ENCODE results near the gene TCF4.

The TCF4 gene

DNA sequence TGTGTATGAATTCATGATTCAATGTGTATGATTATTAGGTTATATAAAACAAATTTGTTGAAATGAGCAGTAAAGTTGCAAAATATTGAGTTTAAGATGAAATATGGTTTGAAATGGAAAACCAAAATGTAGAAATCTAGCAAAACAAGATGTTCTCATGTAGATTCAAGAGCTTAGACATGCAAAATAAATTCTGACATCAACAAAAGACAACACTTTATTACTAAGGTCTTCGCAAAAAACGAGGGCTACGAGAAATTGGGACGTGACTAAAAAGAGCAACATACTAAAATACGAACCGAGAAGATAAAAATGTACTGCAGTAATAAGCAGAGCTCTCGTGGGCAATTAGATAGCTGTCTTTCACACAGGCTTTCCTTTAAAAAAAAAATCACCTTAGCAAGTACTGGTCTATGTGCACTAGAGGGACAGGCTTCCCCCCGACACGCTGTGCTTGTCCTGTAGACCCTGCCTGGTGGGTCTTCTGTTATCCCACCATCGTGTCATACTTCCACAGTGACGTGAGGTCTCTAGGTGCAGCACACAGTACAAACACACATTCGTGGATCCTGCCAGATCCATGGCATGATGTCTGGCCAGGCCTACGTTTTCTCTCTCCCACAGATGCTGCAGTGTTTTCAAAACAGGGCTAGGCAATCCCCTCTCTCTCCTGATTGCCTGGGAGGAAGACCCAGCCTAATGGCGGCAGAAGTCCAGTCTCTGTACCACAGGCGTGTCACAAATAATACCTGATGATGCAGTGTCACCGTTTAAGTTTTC lies 240.8 kb downstream of the TCF4 start:
- DNase-seq (ENCODE audit: low read depth): no peak

DNA sequence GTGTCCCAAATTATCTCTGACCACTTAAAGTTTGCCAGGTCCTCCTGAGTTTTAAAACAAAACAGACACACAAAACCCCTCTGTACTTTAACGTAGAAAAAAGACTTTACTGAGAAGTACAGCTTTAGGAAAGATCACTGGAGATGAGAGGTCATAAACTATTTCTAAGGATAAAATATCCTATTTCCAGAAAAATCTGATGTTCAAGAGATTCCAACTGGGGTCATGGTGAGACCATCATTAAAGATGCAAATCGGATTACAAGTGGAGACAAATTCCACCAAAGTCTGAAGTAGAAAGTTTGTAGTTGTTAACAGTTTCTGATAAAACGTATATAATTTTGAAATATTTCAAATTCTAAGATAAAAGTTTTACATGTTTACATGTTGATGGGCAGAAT lies 241.6 kb downstream of the TCF4 start:
- no peak for DNase-seq (ENCODE audit: low read depth)

DNA sequence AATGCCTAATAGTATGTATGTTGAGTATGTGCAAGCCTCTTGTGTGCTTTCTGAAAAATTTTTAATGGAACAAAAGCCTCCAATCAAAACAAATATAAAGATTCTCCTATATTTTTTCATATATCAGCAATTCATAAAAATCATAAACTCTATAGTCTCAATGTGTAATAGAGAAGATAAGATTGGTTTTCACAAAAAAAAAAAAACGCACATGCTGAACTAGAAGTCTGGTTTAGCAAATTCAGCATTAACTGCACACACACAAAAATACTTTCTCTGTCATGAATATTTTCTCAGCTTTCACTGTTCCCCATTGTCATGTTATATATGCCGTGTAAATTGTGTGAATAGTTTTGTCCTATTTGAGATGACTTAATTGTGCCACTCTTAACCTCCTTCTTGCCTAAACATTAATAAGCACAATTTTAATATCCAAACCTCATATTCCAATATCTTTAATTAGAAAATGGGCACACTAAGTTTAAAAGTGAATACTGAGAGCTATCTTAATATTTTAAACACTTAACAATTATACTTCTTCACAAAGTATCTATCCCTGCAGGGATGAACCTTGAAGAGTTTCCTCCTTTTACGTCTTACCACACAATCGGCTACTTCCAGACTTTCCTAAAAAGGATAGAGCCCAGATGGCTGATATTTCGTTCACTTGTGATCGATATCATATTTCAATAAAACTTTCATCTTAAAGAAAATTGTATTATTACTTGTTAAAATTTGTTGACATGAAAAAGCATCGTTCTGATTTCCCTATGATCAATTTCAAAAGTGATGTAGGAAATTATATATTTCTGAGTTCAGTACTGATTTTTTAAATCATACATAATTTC lies 242.7 kb downstream of the TCF4 start:
- DNase-seq (ENCODE audit: low read depth): no peak

DNA sequence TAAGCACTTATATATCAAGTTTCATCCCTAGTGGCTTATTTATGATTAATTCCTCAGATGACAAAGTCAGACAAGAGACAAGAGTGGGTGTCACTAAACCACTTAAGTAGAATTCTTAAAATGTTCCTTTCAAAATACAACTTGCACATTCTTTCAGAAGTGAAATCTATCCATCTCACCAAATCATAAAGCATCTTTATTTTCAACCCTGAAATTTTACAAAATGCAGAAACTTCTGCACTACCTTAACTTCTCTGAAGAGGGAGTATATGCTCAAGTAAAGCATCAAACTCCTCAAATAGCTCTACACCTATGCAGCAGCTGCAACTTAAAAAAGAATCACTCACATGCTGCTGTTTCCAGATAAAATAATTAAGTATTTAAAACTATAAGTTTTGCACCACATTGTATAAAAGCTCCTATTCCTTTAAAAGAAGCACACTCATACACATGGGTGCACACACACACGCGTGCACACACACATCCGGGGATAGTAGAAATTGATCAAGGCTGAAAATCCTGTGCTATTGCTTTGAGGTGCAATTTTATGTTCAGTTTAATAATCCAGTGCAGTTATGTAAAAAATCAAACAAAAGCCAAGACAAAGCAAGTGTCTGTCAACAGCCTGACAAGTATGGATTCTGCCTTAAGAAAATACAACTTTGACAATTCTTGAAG lies 244.5 kb downstream of the TCF4 start:
- DNase-seq (ENCODE audit: low read depth): peak; percentile 27

DNA sequence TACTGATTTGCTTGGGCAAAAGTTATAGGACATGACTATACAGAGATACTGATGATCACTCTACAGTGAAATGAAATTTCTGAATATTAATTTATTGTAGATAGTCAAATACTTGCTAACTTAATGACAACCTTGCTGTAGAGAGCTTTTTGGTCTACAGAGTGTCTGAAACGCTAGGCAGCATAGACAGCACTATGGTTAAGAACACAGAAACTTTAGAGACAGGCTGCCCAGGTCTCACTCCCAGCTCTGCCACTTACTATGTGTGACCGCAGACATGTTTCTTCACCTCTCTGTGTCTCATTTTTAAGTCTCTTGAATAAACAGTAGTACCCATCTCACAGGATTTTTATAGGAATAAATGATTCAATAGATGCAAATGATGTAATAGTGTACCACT lies 247.0 kb downstream of the TCF4 start:
- DNase-seq (ENCODE audit: low read depth): no peak

DNA sequence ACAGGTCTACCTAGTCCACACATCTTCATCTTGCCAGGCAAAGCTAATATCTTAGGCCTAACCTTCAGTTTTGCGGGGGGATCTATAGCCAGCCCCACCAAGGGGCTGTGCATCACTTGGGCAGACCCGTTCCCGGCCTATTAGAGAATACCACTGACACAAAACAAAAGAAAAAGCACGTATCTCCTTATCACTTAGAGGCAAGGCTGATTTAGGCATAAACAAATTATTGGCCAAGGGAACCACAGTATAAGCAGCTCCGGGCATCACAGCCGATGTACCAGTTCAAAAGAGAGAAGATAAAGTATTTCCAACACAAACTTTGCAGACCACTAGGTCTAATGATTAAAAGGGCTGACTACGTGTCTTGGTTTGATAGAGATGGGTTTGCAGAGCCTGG lies 248.0 kb downstream of the TCF4 start:
- DNase-seq (ENCODE audit: low read depth): no peak

DNA sequence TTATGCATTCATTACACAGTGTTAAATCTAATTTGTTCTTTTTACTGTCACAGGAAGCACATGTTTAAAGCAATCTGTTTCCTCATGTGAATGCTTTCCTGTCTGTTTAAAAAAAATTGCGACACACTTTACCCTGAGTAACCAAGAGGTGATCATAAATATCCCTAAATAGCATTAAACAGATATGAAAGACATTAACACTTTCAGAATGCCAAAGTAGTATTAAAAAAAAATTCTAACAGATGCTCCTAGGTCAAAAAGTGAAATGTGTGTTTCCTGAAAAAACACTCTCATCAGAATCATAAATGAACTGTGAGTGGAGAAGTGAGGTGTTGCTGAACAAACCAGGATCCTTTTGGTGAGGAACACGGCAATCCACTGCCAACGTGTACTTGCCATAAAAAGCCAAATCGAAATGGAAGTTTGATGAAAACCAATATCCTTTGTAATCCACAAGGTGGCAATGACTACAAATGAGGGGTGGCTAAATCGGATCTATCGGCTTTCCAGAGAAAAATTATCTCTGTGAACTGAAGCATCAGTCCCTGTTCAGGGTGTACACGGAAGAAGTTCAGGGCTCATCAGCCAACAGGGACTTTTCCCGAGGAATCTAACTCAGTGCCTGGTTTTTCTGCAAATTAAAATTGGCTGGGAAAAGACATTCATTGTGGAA lies 248.9 kb downstream of the TCF4 start:
- DNase-seq (ENCODE audit: low read depth): no peak

DNA sequence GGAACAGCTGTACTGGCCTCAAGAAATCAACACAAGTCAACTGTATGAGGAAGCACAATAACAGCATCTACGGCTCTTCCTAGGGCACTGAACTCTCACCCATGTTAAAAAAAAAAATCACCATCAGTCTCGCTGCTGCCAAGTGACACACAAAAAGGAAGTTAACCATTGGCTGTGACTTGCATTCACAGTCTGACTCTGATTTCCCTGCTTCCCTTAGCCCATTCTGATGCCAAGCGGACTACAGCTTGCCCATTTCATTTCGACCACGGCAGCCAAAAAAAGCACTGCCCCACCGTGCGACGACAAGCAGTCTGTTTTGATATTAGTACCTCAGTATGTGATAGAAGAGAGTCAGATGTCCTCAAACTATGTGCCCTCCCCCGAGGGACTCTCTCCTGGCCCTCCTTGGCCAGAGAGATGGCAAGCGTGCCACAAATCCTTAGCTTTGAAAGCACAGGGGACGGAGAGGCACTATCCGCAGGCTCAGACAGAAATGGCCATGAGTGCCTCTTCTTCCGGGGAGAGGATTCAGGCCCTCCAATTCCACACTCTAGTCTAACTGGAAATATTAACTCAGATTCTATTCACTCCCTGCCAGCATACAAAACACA lies 250.0 kb downstream of the TCF4 start:
- DNase-seq (ENCODE audit: low read depth): peak; percentile 30

DNA sequence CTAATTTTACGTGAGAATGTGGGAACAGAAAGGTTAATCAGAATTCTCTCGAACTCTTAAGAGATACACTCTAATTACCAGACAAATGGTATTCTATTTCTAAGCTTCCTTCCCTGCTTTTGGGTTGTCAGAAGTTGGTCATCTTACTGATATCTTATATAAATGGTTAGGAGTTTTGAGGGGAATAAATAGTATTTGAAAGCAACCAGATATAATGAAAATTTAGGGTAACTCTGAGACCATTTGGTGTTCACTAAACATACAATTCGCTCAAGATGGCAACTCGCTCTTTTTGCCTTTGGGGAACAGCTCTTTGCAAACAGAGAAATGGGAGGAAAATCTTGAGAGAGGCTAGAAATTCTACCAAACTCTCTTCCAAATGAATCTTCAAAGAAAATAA lies 250.9 kb downstream of the TCF4 start:
- no peak for DNase-seq (ENCODE audit: low read depth)

DNA sequence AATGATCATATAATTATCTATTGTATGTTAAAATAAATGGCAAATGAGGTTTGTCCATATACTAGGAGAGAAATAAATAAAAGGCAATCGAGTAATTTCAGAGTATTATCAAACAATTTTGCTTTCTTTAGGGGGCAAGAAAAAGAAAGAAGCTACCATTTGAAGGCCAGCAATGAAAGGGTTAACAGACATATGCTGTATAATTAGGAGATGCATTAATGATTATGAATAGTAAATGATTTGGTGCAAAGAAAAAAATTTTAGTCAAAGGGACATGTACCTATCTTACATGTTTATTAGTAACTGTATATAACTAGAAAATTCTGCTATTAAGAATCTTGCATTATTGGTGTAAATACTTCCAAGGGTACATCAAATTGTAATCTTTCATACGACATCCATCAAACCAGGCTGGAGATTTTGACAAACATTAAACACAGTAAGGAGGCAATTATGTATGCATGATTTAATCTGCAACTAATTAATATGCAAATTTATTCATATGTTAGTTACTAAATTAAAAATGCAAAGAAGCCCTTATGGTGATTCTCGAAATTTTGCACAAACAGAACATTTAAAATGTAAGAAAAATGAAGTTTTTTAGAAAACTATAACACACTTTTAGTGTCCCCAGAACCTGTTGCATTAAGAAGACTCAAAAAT lies 251.4 kb downstream of the TCF4 start:
- no peak for DNase-seq (ENCODE audit: low read depth)

DNA sequence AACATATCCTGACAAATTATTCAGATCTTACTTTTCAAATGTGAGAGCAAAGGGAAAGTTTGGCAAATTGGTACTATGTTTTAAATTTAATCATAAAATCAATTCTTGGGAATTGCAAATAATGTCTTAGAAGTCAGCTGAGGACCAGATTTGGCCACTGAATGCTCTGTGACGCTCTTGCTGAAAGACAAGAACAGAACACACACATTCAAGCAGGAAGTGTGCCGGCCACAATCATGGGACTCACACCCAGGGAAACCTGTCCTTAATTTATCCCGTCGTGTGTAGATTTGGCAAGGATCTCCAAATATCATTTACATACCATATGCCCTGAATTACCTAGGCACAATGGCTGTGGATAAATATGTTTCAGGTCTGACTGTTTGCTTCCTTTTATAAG lies 253.1 kb downstream of the TCF4 start:
- no peak for DNase-seq (ENCODE audit: low read depth)

DNA sequence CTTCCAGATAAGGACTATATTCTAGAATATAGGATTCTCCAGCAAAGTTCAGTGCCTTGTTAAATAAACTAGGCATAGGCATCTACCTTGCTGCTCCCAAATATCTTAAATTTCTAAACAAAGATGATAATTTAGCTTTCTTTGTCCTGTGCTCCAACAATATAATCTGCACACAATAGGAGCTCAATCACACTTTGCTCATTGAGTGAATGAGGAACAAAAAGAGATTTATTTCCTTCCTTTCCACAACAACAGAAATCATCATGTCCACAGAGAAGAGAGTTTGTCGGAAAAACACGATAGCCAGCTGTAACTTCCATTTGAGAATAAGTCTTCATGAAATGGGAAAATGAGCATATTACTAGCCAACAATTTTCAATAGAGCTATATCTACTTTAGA lies 256.7 kb downstream of the TCF4 start:
- DNase-seq (ENCODE audit: low read depth): no peak

DNA sequence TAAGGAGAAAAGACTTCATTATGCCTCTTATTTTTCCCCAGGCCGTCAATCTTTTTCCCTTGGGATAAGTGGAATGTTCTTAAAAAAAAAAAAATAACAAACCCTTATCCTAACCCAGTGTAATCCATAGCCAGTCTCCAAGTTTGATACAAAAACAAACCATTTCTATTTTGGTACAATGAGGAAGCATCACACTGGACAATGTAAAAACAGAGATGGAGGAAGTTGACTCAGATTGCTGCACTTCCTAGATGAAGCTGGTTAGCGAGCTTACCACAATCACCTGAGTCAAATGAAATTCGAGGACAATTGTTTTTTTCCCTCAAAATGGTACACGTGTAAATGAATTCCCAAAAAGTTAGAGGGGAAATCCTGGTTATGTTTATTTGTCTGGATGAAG lies 259.7 kb downstream of the TCF4 start:
- peak; percentile 39 for DNase-seq (ENCODE audit: low read depth)

DNA sequence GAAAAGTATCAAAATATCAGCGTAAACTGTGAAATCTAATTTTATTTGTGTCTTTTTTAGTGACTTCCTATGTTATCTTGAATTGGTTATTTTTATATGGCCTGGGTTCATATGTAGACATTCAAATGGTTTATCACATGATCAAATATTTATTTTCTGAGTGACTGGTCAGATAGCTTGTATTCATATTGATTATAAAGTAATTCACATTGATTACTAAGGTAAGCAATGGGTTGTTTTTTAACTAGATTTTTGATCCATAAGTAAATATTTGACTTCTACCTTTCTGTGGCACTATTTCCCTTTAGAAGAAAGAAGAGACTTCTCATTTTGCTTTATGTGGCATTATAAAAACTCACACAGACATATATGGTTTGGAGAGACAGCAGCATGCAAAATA lies 260.5 kb downstream of the TCF4 start:
- no peak for DNase-seq (ENCODE audit: low read depth)

DNA sequence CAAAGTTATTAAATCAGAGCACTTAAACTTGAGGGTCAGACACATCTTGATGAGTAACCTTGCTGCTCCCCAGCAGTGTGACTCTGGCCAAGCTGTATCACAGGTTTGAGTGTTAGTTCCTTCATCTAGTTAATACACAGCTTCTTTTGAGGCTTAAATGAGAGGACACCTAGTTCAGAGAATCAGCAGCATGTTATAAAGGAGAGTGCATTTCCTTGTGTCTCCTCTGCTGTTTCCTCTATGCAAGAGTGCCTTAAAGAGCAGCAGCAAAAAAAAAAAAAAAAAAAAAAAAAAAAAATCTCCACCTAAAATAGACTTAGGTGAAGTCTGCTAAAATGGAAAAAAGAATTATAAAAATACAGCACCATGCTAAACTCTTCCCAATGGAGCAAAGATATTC lies 261.9 kb downstream of the TCF4 start:
- no peak for DNase-seq (ENCODE audit: low read depth)

DNA sequence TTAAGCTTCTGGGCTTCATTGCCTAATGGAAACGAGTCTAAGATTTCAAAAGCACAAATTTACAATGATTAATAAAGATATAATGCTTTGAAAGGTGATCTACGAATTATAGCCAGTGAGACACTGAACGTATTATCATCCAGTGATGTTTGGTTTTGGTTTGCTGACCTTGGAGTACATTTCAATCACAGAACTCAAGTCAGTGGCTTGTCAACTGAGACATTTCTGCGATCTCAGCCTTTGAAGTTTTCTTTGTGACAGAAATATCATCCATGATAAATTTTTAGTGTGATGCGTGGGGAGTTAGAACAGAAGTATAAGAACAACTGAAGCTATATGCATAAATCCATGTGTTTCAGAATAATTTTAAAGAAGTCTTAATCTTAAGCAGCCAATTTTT lies 263.8 kb downstream of the TCF4 start:
- no peak for DNase-seq (ENCODE audit: low read depth)

DNA sequence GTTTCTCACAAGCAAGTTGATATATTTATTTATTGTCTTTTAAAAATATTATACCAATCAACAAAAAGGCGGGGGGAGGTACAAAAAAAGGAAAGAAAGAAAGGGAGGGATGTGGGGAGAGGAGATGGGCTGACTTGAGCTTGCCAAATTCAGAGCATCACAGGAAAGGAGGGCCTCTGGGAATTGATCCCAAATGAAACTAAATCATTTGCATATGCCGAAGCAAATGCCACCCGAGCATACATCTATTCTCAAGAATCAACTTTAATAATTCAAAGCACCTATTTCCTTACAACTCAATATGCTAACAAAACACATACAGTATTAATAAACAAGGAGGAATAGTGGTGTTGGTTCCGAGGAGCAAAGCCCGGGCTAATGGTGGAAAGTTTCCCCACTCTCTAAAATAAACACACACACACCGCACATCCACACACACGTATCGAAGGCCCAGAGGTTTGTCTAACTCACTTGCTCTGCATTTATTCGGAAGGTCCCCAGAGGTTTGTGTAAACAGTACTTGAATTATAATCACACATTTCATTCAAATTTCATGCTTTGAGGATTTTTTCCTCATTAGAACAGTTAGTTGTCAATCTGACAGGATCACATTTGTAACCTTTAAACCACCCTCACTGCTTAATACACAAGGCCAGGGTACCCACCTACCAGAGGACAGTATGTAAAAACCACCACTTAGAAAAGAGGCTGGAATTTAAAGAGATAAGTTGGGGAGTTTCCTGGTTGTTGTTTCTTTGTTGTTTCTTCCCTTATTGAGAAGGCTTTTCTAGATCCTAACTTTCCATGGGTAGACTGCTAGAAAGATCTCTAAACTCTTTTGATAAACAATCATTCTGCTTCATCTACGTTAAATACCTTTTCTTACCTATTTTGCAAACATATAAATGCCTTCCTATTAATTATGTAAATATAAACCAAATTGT lies 264.7 kb downstream of the TCF4 start:
- peak; percentile 77 for DNase-seq (ENCODE audit: low read depth)

DNA sequence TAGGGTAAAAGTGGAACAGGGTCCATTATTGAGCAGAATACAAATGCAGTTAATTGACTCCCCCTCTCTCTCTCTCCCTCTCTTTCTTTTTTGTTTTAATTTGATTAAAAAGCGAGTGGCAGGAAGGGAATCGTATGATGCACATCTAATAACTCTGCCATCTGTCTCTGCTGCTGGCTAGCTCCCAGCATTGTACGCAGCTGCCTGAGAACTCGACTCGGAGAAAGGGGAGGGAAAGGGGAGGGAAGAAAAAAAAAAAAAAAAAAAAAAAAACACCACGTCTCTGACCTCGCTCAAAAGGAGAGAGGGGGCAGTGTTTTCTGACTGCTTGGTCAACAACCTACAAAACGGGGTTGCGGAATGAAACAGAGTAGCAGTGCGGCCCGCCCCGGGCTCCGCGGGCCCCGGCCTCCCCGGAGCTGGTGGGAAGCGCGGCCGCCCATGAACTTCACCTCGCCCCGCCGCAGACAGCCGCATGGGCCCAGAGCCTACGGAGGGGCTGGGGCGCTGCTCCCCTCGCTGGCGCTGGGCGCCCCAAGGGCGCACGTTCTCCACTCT lies 265.7 kb downstream of the TCF4 start:
- DNase-seq (ENCODE audit: low read depth): peak; percentile 97

DNA sequence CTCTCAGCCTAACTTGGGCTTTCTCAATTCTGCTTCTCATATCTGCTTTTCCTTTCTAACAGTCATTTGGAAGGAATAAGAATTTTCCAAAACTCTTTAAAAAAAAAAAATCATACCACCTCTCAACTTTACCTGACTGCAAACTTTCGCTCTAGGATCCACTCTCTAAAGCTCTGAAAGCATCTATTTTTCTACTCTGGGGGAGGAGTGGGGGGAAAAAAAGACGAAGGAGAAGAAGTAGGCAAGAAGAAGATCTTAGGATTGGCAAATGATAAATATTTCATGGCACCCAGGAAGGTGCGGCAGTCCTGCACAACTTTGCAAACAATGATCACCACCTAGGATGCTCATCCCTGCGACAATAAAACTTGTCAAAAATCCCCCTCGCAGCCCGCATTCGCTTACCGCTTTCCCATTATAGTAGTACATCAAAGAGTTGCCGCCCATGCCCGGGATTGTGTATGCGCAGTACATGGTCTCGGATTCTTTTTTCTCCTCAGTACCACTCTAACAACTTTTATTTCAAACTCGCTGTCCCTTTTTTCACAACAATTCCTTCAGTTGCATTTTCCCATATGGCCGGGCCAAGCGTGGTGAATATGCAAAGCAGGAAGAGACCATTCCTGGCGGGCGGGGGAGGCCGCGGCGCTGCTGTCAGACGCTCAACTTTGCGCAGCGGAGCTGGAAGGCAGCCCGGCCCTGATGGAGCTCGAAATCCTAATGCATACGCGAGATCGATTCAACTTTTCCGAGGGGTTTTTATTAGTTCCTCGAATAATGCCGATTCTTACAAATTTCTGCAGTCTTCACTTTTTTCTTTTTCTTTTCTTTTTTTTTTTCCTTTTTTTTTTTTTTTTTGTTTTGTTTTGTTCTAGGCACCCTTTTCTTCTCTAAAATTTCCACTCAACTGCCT lies 266.5 kb downstream of the TCF4 start:
- peak; percentile 97 for DNase-seq (ENCODE audit: low read depth)

All from fibroblast of gingiva (primary cell).